HL-60 (cell line): ENCODE results near the gene KEL.

Experiments
- DNase-seq, 2 experiments: peaks; one replicate each; pipeline ENCODE4 v3.0.0-alpha.2; 2010 to 2020; ENCODE audit warnings: low read depth in 1 of 2, low spot score in 1 of 2
- H3K27ac ChIP-seq: fragments of 250-450 bp; sonication (Bioruptor Pico); replicated peaks from 2 replicates; pipeline ENCODE4 v1.5.1; 2020; ENCODE audit warnings: mild to moderate bottlenecking, moderate library complexity
- H3K27me3 ChIP-seq: fragments of 250-450 bp; sonication (Bioruptor Pico); 2 replicates; pipeline ENCODE4 v1.5.1; 2021; ENCODE audit warnings: mild to moderate bottlenecking, moderate library complexity; ENCODE audit not compliant: insufficient read depth, poor library complexity, severe bottlenecking
- H3K4me3 ChIP-seq: replicated peaks from 2 replicates; pipeline ENCODE4 v1.5.1; 2011; ENCODE audit warnings: mild to moderate bottlenecking, control low read depth, low read length; ENCODE audit not compliant: insufficient read depth
- GABPA ChIP-seq: IDR thresholded peaks from 2 replicates; pipeline ENCODE4 v1.6.1; 2012; ENCODE audit warnings: low read depth
- POLR2AphosphoS5 ChIP-seq: IDR thresholded peaks from 2 replicates; pipeline ENCODE4 v1.6.1; 2012; ENCODE audit warnings: low read depth
- SPI1 ChIP-seq: IDR thresholded peaks from 2 replicates; pipeline ENCODE4 v1.6.1; 2012; ENCODE audit warnings: low read depth, mild to moderate bottlenecking, borderline replicate concordance
- TF ChIP-seq, protein P1 (sequence below): IDR thresholded peaks from one replicate; pipeline ENCODE4 v1.5.1; 2011; ENCODE audit warnings: low read length, control low read depth, inconsistent platforms; ENCODE audit not compliant: insufficient read depth
- TF ChIP-seq, protein P2 (sequence below): IDR thresholded peaks from 2 replicates; pipeline ENCODE4 v1.6.1; 2012; ENCODE audit warnings: low read depth; ENCODE audit not compliant: insufficient replicate concordance

The KEL gene

DNA sequence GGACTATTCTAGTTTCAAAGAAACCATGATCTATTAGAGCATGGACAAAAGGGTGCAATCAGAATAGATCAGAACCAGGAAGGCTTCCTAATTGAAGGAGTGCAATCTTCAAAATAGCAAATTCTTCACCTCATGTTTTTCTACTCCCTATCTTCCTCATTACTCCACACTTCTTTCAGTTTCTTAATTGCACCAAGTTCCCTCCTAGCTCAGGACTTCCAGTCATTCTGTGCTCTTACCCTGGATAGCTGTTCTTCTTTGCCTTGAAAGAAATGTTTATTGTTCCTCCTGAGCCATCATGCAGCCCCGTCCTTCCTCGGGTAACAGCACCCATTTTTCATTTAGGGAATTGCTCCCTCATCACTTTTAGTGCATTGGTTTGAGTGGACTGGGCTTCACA, 51.7 kb downstream of the KEL start:
- no peak for DNase-seq
- Histone ChIP-seq H3K4me3 (no peak overlapping the region), H3K27me3 (no peaks in the 10 kb centered on the region), H3K27ac (no peak overlapping the region)
- TF ChIP-seq SPI1, result no peak
- TF ChIP-seq, protein P1, sequence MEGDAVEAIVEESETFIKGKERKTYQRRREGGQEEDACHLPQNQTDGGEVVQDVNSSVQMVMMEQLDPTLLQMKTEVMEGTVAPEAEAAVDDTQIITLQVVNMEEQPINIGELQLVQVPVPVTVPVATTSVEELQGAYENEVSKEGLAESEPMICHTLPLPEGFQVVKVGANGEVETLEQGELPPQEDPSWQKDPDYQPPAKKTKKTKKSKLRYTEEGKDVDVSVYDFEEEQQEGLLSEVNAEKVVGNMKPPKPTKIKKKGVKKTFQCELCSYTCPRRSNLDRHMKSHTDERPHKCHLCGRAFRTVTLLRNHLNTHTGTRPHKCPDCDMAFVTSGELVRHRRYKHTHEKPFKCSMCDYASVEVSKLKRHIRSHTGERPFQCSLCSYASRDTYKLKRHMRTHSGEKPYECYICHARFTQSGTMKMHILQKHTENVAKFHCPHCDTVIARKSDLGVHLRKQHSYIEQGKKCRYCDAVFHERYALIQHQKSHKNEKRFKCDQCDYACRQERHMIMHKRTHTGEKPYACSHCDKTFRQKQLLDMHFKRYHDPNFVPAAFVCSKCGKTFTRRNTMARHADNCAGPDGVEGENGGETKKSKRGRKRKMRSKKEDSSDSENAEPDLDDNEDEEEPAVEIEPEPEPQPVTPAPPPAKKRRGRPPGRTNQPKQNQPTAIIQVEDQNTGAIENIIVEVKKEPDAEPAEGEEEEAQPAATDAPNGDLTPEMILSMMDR, result no peak
- no peak for TF ChIP-seq GABPA
- TF ChIP-seq POLR2AphosphoS5, result no peak
- TF ChIP-seq, protein P2, sequence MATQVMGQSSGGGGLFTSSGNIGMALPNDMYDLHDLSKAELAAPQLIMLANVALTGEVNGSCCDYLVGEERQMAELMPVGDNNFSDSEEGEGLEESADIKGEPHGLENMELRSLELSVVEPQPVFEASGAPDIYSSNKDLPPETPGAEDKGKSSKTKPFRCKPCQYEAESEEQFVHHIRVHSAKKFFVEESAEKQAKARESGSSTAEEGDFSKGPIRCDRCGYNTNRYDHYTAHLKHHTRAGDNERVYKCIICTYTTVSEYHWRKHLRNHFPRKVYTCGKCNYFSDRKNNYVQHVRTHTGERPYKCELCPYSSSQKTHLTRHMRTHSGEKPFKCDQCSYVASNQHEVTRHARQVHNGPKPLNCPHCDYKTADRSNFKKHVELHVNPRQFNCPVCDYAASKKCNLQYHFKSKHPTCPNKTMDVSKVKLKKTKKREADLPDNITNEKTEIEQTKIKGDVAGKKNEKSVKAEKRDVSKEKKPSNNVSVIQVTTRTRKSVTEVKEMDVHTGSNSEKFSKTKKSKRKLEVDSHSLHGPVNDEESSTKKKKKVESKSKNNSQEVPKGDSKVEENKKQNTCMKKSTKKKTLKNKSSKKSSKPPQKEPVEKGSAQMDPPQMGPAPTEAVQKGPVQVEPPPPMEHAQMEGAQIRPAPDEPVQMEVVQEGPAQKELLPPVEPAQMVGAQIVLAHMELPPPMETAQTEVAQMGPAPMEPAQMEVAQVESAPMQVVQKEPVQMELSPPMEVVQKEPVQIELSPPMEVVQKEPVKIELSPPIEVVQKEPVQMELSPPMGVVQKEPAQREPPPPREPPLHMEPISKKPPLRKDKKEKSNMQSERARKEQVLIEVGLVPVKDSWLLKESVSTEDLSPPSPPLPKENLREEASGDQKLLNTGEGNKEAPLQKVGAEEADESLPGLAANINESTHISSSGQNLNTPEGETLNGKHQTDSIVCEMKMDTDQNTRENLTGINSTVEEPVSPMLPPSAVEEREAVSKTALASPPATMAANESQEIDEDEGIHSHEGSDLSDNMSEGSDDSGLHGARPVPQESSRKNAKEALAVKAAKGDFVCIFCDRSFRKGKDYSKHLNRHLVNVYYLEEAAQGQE, result no peak

DNA sequence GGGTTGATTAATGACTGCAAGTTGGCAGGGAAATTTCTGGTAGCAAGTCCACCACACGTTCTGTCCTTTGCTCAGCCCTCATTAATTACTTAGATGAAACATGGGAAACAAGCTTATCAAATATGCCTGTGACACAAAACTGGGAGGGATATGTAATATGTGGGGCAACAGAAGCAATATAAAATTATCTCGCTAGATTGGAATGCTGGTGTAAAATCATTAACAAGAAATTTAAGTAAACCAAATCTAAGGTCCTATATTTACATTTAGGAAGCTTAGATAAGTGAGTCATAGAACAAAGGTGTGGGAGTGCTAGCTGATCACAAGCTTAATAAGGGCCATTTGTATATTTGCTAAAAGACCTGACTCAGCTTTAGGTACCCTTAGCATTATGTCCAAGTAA, 52.1 kb downstream of the KEL start:
- no peak overlapping the region for H3K27ac ChIP-seq
- no peaks in the 10 kb centered on the region for H3K27me3 ChIP-seq
- no peak overlapping the region for H3K4me3 ChIP-seq
- TF ChIP-seq POLR2AphosphoS5 (no peak), SPI1 (no peak), GABPA (no peak)
- TF ChIP-seq, protein P1, result no peak
- TF ChIP-seq, protein P2, result no peak
- DNase-seq, result no peak

- Histone ChIP-seq H3K27me3 (no peaks in the 10 kb centered on the region), H3K4me3 (peak overlapping the region; percentile 30), H3K27ac (peak overlapping the region; percentile 47)
- TF ChIP-seq SPI1, result no peak
- TF ChIP-seq POLR2AphosphoS5, result 0 out of 2 replicates have a peak, but pooled peaks have one; percentile 23
- TF ChIP-seq, protein P1, result peak; percentile 62
- peak; percentile 51 to 70 for DNase-seq
Observed at GRCh38 chr7:142908921-142909890, 53.0 kb downstream of the KEL start.

DNA sequence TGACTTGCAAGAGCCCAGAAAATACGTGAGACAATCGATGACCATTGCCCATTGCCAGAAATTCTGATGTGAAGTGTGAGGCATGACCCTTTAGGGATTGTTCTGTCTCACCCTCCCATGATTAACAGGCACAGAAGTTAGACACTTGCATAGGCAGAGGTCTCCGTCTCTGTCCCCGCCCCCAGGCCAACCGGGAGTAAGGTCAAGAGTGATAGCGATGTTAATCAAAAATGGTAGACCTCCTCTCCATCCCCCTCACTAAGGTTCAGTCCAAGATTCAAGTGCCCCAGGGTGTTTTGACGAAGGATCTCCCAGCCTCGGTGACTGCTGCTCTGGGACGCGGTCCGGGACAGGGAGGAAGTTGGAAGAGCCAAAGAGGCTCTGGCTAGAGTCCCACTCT, 53.9 kb downstream of the KEL start:
- Histone ChIP-seq H3K27me3 (no peaks in the 10 kb centered on the region), H3K4me3 (no peak overlapping the region), H3K27ac (no peak overlapping the region)
- no peak for DNase-seq
- TF ChIP-seq, protein P1, result no peak
- TF ChIP-seq SPI1 (no peak), POLR2AphosphoS5 (no peak), GABPA (no peak)
- TF ChIP-seq, protein P2, result no peak
